NB4 (cell line): ENCODE results near the gene COL7A1.

Source experiments
- MYC ChIP-seq: IDR thresholded peaks from 2 replicates; pipeline ENCODE4 v1.6.1; 2011; ENCODE audit warnings: low read depth, low read length
- POLR2A ChIP-seq: IDR thresholded peaks from 2 replicates; pipeline ENCODE4 v1.6.1; 2011; ENCODE audit warnings: mild to moderate bottlenecking; ENCODE audit not compliant: insufficient read length; ENCODE audit errors: extremely low read depth
- TF ChIP-seq, protein P1 (sequence below): IDR thresholded peaks from one replicate; pipeline ENCODE4 v1.5.1; 2012; ENCODE audit warnings: low read depth, low read length
- TF ChIP-seq, protein P2 (sequence below): IDR thresholded peaks from 2 replicates; pipeline ENCODE4 v1.6.1; 2011; ENCODE audit warnings: low read depth, low read length

DNA sequence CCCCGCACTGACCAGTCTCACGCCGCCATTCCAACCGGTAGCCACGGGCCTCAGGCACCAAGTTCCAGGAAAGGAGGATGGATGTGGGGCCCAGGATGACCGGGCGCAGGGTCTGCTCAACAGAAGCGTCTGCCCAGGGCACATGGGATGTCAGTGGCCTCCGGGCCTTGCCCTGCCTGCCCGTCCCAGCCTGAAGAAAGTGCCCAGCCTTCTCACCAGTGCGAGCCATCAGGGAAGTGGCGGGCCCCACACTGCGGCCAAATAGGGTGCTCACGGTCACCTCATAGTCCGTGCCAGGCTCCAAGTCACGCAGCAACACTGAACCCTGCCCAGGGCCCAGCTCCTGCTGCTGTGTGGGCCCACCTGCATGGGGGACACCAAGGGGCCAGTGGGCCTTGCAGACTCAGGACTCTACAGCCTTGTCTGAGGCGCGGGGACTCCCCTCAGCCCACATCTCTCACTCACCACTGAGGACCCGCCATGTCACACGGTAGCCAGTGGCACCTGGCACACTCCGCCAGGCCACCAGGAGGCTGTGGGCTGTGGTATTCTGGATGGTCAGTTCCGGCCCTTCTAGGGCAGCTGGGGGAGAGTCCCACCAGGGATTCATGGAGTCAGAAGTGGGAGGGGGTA, 3.1 kb downstream of the COL7A1 start:
- TF ChIP-seq, protein P1, sequence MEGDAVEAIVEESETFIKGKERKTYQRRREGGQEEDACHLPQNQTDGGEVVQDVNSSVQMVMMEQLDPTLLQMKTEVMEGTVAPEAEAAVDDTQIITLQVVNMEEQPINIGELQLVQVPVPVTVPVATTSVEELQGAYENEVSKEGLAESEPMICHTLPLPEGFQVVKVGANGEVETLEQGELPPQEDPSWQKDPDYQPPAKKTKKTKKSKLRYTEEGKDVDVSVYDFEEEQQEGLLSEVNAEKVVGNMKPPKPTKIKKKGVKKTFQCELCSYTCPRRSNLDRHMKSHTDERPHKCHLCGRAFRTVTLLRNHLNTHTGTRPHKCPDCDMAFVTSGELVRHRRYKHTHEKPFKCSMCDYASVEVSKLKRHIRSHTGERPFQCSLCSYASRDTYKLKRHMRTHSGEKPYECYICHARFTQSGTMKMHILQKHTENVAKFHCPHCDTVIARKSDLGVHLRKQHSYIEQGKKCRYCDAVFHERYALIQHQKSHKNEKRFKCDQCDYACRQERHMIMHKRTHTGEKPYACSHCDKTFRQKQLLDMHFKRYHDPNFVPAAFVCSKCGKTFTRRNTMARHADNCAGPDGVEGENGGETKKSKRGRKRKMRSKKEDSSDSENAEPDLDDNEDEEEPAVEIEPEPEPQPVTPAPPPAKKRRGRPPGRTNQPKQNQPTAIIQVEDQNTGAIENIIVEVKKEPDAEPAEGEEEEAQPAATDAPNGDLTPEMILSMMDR: no peak
- TF ChIP-seq, protein P2, sequence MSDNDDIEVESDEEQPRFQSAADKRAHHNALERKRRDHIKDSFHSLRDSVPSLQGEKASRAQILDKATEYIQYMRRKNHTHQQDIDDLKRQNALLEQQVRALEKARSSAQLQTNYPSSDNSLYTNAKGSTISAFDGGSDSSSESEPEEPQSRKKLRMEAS: no peak
- TF ChIP-seq MYC (no peak), POLR2A (no peak)
